BJ (cell line): Measurements from ENCODE around the gene PLSCR4. TPM values are rescaled to one million over a fixed set of nuclear protein-coding genes. Genes with fewer than 3 reads are reported as not detected.

Experiments used
- CTCF ChIA-PET: fragments of 350-600 bp; formaldehyde crosslinking; extraction: SDS; loops from one replicate; lab custom pipeline; 2021; ENCODE audit warnings: antibody characterized with exemption, inconsistent platforms; lab: Yijun Ruan, JAX
- POLR2A ChIA-PET: fragments of 300-600 bp; sonication (Branson Sonifier 250); formaldehyde crosslinking; extraction: SDS; loops from one replicate; lab custom pipeline; 2021; ENCODE audit warnings: antibody characterized with exemption; lab: Charles Lee
- DNase-seq: peaks from one replicate; pipeline ENCODE4 v3.0.0-alpha.2; 2011; ENCODE audit warnings: low read depth
- H3K27me3 ChIP-seq: 2 replicates; pipeline ENCODE4 v1.6.0; 2011; ENCODE audit warnings: low read length; ENCODE audit not compliant: control insufficient read depth, insufficient read depth
- H3K36me3 ChIP-seq: 2 replicates; pipeline ENCODE4 v1.5.1; 2011; ENCODE audit warnings: low read length; ENCODE audit not compliant: control insufficient read depth, insufficient read depth
- H3K4me3 ChIP-seq: 2 replicates; pipeline ENCODE4 v1.5.1; 2011; ENCODE audit warnings: low read depth, mild to moderate bottlenecking, control low read depth, low read length
- polyA plus RNA-seq: library from polyadenylated mRNA; depleted of rRNA; stranded (reverse); fragments of >200 nt; gene quantifications from 2 replicates; pipeline ENCODE4 v1.2.3, GENCODE V29; 2011
- TF ChIP-seq, protein P1 (sequence below): IDR thresholded peaks from 2 replicates; pipeline ENCODE4 v1.5.1; 2011; ENCODE audit warnings: low read depth, mild to moderate bottlenecking, control low read depth, inconsistent platforms, low read length, moderate library complexity; ENCODE audit not compliant: insufficient read depth

Gene PLSCR4
- polyA plus RNA-seq, 1 experiment: 28.4 TPM

GRCh38 chr3:146165877-146166276, 85.0 kb downstream of the PLSCR4 start:
- TF ChIP-seq, protein P1, sequence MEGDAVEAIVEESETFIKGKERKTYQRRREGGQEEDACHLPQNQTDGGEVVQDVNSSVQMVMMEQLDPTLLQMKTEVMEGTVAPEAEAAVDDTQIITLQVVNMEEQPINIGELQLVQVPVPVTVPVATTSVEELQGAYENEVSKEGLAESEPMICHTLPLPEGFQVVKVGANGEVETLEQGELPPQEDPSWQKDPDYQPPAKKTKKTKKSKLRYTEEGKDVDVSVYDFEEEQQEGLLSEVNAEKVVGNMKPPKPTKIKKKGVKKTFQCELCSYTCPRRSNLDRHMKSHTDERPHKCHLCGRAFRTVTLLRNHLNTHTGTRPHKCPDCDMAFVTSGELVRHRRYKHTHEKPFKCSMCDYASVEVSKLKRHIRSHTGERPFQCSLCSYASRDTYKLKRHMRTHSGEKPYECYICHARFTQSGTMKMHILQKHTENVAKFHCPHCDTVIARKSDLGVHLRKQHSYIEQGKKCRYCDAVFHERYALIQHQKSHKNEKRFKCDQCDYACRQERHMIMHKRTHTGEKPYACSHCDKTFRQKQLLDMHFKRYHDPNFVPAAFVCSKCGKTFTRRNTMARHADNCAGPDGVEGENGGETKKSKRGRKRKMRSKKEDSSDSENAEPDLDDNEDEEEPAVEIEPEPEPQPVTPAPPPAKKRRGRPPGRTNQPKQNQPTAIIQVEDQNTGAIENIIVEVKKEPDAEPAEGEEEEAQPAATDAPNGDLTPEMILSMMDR: no peak
- CTCF ChIA-PET: interaction anchor here (0.7 to 2.0 kb wide), 7 partner anchors 8 to 100 kb away, joined by 3 to 13 read pairs (median 4); no protein-coding TSS in a partner anchor
- DNase-seq: no peak
- Histone ChIP-seq H3K4me3 (no peak overlapping the region), H3K36me3 (no peaks in the 10 kb centered on the region), H3K27me3 (no peaks in the 10 kb centered on the region)
- POLR2A ChIA-PET: interaction anchor here (1.0 kb wide), 1 partner anchor 11 kb away, joined by 3 read pairs; no protein-coding TSS in a partner anchor

DNA sequence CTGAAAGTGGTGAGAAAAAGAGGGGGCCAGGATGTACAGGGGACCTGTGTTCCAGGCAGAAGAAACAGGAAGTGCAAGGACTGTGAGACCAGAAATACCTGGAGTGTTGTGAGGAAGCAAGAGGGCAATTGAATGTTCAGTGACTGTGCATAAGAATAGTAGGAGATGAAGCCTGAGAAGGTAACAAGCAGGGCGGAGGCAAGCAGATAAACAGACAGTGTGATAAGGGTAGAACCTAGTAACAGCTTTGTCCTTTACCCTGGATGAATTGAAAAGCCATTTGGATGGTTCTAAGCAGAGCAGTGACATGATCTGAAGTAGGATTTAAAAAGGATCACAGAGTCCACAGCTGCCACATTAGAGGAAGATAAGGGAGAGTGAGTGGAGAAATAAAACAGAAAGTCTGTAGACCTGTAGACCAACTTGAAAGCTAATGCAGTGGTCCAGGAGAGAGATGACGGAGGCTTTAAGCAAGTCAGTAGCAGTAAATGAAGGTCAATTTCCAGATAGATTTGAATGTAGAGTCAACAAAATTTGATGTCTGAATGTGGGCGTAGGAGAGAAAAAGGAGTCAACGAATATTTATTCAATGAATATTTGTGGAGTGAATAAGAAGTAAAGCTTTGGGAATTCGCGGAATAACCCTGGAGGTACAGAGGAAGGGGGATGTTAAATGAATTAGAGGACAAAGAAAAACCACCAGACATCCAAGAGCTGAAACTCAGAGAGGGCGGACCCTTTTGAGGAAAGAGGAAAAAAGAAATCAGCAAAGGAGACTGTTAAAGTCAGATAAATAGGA, 85.7 kb downstream of the PLSCR4 start:
- TF ChIP-seq, protein P1: no peak
- POLR2A ChIA-PET: no interaction called here
- no peak overlapping the region for H3K4me3 ChIP-seq
- no peaks in the 10 kb centered on the region for H3K36me3 ChIP-seq
- DNase-seq: peak; percentile 38
- no peaks in the 10 kb centered on the region for H3K27me3 ChIP-seq
- CTCF ChIA-PET: interaction anchor here (1.0 to 1.9 kb wide), 2 partner anchors 12 to 26 kb away, joined by 4 to 5 read pairs; no protein-coding TSS in a partner anchor

DNA sequence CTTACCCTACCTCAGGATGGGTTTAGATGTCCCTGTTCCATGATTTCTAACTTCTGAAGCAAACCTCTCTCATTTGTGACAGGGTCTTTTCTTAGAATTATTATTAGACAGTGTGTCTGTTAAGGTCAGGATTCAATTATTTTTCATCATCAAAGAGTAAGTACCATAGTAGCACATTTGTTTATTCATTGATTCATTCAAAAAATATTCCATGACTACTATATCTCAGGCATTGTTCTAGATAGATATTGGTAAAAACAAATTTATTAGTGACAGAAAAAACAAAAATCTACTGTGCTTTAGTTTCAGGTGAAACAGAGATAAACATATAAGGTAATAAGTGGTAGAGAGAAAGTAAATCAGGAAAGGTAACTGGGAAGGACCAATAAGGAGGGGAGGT, 86.4 kb downstream of the PLSCR4 start:
- CTCF ChIA-PET: interaction anchor here (0.9 kb wide), 1 partner anchor 90 kb away, joined by 5 read pairs; no protein-coding TSS in a partner anchor
- POLR2A ChIA-PET: no interaction called here

GRCh38 chr3:146164071-146164470, 86.8 kb downstream of the PLSCR4 start:
- Histone ChIP-seq H3K4me3 (no peak overlapping the region), H3K27me3 (no peaks in the 10 kb centered on the region), H3K36me3 (no peaks in the 10 kb centered on the region)
- ChIA-PET CTCF (interaction anchor here (0.8 to 0.9 kb wide), 2 partner anchors 27 to 90 kb away, joined by 3 to 5 read pairs; no protein-coding TSS in a partner anchor), POLR2A (no interaction called here)
- no peak for DNase-seq
- TF ChIP-seq, protein P1: no peak

More for the DNA sequence above, 86.4 kb downstream of the PLSCR4 start:
- TF ChIP-seq, protein P1: no peak
- no peak for DNase-seq
- Histone ChIP-seq H3K4me3 (no peak overlapping the region), H3K36me3 (no peaks in the 10 kb centered on the region), H3K27me3 (no peaks in the 10 kb centered on the region)

DNA sequence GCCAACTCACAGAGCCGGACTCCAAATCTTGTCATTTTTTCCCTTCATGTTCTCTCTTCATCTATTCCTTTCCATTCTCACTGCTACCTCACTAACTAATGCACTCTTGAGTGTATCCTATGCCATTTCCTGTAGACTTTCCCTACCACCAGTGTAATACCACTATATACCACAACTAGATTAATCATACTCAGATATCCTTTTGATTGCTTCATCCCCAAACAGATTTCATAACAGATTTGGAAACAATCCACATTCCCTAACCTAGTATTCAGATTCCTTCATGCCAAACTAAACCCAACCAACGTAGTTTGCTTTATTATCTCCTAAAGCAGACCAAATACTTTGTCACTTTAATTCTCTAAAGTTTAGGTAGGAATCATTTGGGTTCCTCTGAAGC, 87.3 kb downstream of the PLSCR4 start:
- Histone ChIP-seq H3K27me3 (no peaks in the 10 kb centered on the region), H3K36me3 (no peaks in the 10 kb centered on the region), H3K4me3 (no peak overlapping the region)
- POLR2A ChIA-PET: no interaction called here
- TF ChIP-seq, protein P1: no peak; the same call in 1 of the 2 replicates
- DNase-seq: peak; percentile 83
- CTCF ChIA-PET: interaction anchor here (0.8 to 0.9 kb wide), 2 partner anchors 27 to 89 kb away, joined by 3 to 5 read pairs; no protein-coding TSS in a partner anchor
